Activated T-cell treated with anti-CD3 and anti-CD28 coated beads for 4 hours (primary cell): ENCODE measurements around the gene LEMD2.

Source experiments
- DNase-seq: peaks from one replicate; pipeline ENCODE4 v3.0.0-alpha.2; 2020

LEMD2 gene

DNA sequence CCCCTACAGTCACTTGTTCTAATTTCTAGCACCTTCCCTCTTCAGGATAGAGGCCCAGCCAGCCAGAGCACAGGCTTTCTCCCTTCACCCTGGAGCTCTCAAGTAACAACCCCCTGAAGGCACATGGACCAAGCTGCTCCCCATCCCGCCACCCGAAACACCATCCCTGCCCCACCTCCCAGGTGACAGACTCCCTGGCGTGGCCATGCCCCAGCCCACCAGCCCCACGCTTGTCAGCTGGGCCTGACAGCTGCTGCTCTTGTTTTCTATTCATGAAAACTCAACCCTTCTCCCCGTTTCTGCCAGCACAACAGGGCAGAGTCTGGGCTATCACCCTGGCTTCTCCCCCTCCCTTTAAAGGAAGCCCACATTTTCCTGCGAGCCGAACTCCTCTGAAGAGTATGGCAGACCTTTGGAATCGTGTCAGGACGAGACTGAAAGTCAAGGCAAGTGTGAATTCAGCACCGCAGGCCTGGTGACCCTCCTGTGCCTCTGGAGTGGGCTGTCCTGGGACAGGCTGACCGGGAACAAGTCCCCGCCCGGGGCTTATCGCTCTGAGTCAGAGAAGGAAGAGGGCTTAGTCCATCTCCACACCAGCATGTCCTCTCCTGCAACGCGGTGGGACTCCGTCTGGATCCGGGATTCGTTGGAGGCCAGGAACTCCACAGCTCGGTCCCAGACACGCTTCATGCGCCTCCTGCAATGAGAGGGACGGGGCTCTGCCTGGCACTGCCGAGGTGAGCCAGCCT lies 16.7 kb downstream of the LEMD2 start:
- DNase-seq: no peak

DNA sequence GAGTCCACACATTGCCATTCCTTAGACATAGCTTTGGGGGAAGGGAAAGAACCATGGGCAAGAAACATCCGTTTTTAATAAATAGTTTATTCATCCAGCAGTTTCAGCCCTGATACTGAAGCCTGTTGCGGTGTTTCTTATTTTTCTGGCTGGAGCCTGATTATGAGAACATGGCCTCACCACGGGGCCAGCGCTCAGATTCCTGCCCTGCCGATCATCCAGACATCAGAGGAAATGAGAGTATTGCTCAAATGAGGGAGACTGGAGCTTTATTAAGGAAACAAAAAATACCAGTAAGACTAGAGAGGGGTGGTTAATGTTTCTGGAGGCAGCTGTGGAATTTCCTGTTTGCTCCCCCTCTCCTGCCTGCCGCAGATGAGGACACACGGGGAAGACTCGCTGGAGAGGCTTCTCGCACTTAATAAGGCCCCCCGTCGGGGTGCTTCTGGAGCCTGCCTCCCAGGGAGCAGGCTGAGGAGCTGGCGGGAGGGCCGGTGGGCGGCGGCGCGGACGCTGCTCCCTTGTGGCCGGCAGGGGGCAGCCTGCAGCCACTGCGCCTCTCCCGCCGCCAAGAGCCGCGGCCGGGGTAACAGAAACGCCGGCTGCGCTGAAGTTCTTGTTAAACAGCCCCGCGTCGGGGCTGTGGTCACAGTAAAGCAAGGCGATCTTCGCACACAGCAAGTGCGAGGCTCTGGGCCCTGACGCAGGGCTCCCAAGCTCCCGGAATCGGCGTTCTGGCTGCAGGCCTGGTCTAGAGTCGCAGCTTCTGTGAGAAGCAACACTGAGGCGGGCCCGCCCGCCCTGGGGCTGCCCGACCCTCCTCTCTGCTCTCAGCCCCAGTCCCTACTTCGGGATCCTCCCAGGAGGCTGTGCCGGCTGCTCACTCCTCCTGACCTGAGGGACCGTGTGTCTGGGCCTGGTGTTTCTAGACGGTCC lies 17.5 kb downstream of the LEMD2 start:
- peak; percentile 38 for DNase-seq

- DNase-seq: no peak
These were observed 18.1 kb downstream of the LEMD2 start for GRCh38 chr6:33770833-33771145.

- DNase-seq: no peak
These were observed 18.7 kb downstream of the LEMD2 start for GRCh38 chr6:33770124-33770832.

GRCh38 chr6:33769248-33769821 lies 19.6 kb downstream of the LEMD2 start:
- DNase-seq: no peak

DNA sequence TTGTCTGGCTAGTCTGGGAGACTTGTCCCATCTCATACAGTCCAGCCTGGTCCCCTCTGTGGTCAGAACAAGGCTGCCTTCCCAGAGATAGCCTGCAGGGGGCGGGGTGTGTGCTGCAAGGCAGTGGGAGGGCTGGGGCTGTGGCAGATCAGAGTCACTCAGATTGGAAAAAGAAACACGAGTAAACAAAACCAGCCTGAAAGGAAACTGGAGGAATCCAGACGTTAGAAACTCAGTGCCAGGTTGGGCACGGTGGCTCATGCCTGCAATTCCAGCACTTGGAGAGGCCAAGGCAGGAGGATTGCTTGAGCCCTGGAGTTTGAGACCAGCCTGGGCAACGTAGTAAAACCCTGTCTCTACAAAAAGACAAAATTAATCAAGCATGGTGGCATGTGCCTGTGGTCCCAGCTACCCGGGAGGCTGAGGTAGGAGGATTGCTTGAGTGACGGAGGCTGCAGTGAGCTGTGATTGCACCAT lies 20.2 kb downstream of the LEMD2 start:
- DNase-seq: peak; percentile 59

- DNase-seq: no peak
These were observed 21.7 kb downstream of the LEMD2 start for GRCh38 chr6:33766921-33767907.

DNA sequence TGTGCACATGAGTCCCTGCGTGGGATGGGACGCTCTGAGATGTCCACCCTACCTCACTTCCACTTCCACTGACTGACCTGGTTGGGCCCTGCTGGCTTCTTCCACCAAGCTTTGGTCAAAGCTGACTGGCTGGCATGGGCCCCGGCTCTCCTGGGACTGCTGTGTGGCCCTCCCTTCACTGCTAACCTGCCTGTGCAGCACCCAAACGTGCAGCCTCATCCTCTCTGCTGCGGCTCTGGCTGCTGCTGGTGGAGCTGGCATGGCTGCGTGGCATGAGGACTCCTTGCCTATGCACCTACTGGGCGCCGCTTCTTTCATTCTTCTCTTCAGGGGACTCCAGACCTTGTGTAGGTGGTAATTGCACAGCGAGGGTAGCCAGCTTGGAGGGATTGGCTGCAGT lies 23.6 kb downstream of the LEMD2 start:
- DNase-seq: no peak

DNA sequence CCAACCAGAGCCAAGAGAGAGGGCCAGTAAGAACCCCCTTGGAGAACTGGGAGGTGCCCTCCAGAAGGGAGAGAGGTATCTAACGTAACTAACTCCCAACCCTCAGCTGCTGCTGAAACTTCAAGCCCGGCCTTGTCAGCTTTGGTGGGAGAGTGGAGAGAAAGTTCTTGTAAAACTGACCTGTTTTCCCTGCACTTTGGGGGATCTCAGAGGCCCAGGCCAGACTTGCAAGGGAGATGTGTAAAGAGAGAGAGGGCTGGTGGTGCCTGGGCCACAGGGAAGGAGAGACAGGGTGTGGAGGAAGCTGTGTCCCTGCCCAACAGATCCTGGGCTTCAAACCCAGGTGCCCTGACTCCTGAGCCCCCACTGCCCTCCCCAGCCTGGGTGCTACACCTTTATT lies 24.9 kb downstream of the LEMD2 start:
- no peak for DNase-seq

DNA sequence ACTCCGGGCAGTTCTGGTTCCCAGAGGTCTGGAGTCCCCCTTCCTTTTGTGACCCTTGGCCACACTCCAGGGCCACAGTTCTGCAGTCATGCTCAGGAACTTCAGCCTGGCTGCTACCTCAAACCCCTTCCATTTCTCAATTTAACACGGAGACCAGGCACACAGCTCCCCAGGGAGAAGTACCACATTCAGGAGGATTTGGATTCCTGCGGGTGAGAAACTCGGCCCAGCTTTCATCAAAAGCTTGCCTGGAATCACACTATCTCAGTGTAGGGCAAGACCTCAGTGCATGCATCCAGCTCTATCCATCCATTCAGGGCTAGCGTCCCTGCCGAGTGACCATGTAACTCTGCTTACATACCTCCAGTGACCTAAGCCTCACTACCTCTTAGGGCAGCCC lies 25.4 kb downstream of the LEMD2 start:
- DNase-seq: no peak

GRCh38 chr6:33762713-33763112 lies 26.2 kb downstream of the LEMD2 start:
- no peak for DNase-seq

DNA sequence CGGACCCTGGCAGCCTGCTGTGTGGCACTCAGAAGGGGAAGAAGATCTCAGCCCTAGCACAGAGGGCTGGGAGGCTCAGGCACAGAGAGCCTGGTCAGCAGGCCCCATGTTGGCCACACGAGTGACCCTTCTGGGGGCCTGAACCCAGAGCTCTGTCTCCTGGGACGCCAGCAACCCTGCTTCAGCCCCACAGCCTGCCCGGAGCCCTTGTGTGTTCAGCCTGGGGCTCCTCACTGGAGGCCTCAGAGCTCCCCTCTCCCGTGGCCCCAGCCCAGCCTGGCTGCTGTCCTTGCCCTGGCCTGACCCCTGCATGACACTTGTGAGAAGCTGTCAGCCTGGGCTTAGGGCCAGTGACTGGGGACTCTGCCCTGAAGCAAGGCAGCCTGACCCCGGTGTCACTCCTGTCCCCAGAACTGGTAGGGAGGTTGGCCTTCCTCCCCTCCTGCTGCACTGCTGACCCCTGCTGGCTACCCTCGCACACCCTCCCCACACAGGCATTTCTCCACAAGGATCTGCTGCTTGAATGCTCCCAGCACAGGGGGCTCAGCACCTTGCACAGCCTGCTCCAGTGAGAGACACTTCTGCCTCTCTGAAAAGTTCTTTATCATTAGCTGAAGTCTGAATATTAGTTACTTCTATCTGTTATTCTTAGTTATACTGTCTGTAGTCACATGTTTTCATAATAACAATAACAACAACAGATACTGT lies 26.9 kb downstream of the LEMD2 start:
- no peak for DNase-seq

- no peak for DNase-seq
These were observed 27.4 kb downstream of the LEMD2 start for GRCh38 chr6:33761581-33761921.

DNA sequence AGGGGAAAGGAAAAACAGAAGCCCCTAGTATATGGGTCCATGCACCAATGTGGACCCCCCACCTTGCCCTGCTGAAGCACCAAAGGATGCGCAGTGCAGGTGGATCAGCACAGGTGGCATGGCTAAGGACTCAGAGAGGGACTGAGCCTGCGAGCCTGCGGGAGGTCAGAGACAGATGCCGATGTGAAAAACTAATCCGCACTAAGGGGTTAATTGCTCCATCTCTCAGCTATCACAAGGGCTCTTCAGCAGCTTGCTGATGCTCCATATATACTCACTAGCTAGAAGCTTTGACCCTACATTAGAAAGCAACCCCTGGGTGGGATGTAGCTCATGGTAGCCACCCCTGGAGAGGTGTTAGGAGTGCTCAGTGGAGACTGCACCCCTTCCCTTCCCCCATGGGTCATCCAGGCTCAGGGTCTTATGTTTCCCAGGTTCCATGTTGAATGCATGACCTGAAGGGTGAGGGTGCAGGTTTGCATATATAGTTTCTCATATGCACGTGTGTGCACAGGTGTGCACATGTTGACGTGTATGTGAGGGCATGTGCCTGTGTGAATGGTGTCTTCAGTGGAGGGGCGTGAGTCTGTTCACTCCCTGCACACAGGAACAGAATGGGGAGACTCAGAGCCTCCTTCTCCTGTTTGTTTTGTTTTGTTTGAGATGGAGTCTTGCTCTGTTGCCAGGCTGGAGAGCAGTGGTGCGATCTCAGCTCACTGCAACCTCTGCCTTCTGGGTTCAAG lies 28.9 kb downstream of the LEMD2 start:
- DNase-seq: no peak

DNA sequence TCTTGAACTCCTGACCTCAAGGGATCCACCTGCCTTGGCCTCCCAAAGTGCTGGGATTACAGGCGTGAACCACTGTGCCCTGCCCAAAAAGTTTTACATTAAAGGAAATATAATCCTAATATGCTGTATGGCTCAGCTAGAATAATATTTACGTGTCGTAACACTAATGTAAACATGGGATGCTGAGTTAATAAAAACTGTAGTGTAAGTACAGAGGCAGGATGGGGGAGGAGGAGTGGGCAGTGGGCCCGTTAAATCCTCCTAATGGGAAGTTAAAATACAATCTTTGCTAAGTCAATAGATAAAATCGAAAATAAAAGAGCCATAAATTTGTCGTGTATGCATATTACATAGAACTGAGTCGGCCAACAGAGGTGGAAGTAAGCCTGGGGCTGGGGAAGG lies 30.1 kb downstream of the LEMD2 start:
- no peak for DNase-seq

DNA sequence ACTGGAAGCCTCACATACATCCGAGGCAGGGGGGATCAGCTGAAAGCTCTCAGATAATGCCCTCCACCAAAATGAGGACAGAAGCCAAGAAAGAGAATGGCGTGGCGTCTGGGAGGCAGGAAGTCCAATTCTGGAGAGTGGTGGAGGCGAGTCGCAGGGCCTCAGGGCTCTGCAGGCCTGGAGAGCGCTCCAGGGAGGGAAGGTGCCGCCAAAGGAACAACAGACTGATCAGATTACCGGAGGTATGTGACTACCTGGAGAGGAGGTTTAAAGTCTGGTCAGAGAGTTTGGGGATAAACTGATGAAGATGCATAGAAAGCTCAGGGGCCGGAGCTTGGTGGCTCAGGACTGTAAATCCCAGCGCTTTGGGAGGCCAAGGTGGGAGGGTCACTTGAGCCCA lies 31.0 kb downstream of the LEMD2 start:
- no peak for DNase-seq

GRCh38 chr6:33757113-33757512 lies 31.8 kb downstream of the LEMD2 start:
- DNase-seq: no peak

- DNase-seq: no peak
These were observed 32.5 kb downstream of the LEMD2 start for GRCh38 chr6:33756211-33756954.

DNA sequence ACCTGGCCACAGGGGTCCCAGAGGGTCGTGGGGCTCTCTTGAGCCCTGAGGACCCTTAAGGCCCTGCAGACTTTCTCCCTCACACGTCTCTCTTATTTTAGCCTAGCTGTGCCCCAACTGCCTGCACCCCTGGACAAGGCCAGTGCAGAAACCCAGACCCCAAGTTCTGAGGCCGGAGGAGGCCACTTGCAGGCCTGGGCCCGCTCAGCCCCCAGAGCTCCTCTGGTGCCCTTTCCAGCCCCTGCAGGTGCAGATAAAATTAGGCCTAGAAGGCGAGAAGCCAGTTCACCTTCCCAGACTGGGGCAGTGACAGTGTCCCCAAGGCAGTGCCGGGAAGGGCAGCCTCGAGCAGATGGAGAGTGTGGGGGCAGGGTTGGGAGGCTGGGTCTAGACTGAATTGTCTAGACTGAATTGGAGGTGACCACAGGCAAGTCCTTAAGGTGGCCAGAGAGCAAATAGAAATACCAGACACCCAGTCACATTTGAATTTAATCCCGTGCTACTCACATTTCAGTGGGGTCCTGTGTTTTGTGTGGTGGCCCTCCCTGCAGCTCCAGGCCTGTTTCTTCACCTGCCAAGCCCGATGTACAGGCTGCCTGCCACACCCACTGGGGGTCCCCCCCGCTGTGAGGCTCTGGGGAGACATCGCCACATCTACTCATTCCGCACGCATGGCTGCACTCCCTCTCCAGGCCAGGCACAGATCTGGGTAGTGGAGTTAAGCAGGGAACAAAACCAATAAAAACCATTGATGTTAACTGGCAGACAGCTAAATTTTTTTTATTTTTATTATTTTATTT lies 33.7 kb downstream of the LEMD2 start:
- no peak for DNase-seq
